Thymus (tissue), 11 donors: ENCODE measurements around the gene PTPN9. TPM values are rescaled to one million over a fixed set of nuclear protein-coding genes. Genes with fewer than 3 reads are reported as not detected.
A peak's percentile ranks its signal among the peaks of the same experiment; 100 is the strongest.
"Not testable (repeated sequence)": the region's sequence is repeated elsewhere in the genome, so short reads cannot be mapped to it uniquely, and the experiment has no call there.

Experiments
- DNase-seq, 9 donors: peaks; one replicate each; pipeline ENCODE4 v3.0.0-alpha.2; 2013; ENCODE audit warnings: low spot score in 9 of 9, low read depth in 6 of 9, missing footprints in 1 of 9
- H3K27ac ChIP-seq, 2 donors: one replicate each; pipeline ENCODE4 v1.5.1; 2013; ENCODE audit warnings: control low read depth in 1 of 2, low read depth in 1 of 2, low read length in 1 of 2, mild to moderate bottlenecking in 1 of 2, moderate library complexity in 1 of 2
- H3K27me3 ChIP-seq, 2 donors: one replicate each; pipeline ENCODE4 v1.5.1; 2013; ENCODE audit warnings: low read length in 1 of 2; ENCODE audit not compliant: control insufficient read depth in 2 of 2, insufficient read depth in 1 of 2
- H3K36me3 ChIP-seq, 2 donors: one replicate each; pipeline ENCODE4 v1.5.1; 2013; ENCODE audit warnings: low read length in 1 of 2, mild to moderate bottlenecking in 1 of 2, moderate library complexity in 1 of 2; ENCODE audit not compliant: control insufficient read depth in 2 of 2, insufficient read depth in 2 of 2
- H3K4me1 ChIP-seq, 2 donors: one replicate each; pipeline ENCODE4 v1.5.1; 2013; ENCODE audit warnings: low read length in 2 of 2; ENCODE audit not compliant: control insufficient read depth in 2 of 2, insufficient read depth in 2 of 2
- H3K4me3 ChIP-seq, 2 donors: one replicate each; pipeline ENCODE4 v1.5.1; 2013; ENCODE audit warnings: low read length in 2 of 2, control low read depth in 1 of 2, mild to moderate bottlenecking in 1 of 2
- H3K9me3 ChIP-seq, 2 donors: one replicate each; pipeline ENCODE4 v1.5.1; 2013; ENCODE audit warnings: low read length in 1 of 2, mild to moderate bottlenecking in 1 of 2; ENCODE audit not compliant: control insufficient read depth in 2 of 2, insufficient read depth in 1 of 2
- WGBS: extraction: QIAGEN DNeasy Blood & Tissue Kit; methylation state at CpG from one replicate; pipeline ENCODE4 v1.1.7; 2013; 5-methylcytosine and 5-hydroxymethylcytosine counted together
- polyA plus RNA-seq: library from polyadenylated mRNA; stranded (reverse); fragments of 200-250 nt; gene quantifications from one replicate; pipeline ENCODE4 v1.2.3, GENCODE V29; 2013
- total RNA-seq: library from RNA; stranded (reverse); fragments of 120-200 nt; gene quantifications from one replicate; pipeline ENCODE4 v1.2.4, GENCODE V29; 2013
- donor health status: healthy.

PTPN9 gene
- total and polyA plus RNA-seq, 2 donors, result 12.1 to 12.3 TPM

GRCh38 chr15:75525756-75526155 is 53.4 kb downstream of the PTPN9 start:
- not testable (repeated sequence) for H3K4me3 ChIP-seq, H3K4me1 ChIP-seq, H3K27ac ChIP-seq, DNase-seq, H3K27me3 ChIP-seq, H3K9me3 ChIP-seq
- WGBS, result 99% methylated on average over 3 of the region's 3 CpGs
- peaks cover 36% of the 10 kb centered on the region in 2 donors for H3K36me3 ChIP-seq

GRCh38 chr15:75523011-75523410 is 56.1 kb downstream of the PTPN9 start:
- Histone ChIP-seq H3K4me3 (no peak overlapping the region), H3K27ac (no peak overlapping the region), H3K27me3 (no peaks in the 10 kb centered on the region), H3K4me1 (no peaks in the 10 kb centered on the region), H3K36me3 (peaks cover 45 to 49% of the 10 kb centered on the region in 2 donors), H3K9me3 (no peaks in the 10 kb centered on the region)
- DNase-seq, result no peak
- 98% methylated on average over 2 of the region's 2 CpGs for WGBS

- 96% methylated on average over 1 of the region's 1 CpG for WGBS
- no peak overlapping the region for H3K4me3 ChIP-seq
- H3K36me3 ChIP-seq, result peaks cover 31 to 39% of the 10 kb centered on the region in 2 donors
- no peaks in the 10 kb centered on the region for H3K4me1 ChIP-seq
- no peaks in the 10 kb centered on the region for H3K9me3 ChIP-seq
- no peak for DNase-seq
- no peak overlapping the region for H3K27ac ChIP-seq
- H3K27me3 ChIP-seq, result no peaks in the 10 kb centered on the region
Observed at GRCh38 chr15:75517233-75517632, 61.9 kb downstream of the PTPN9 start.

- H3K4me1 ChIP-seq, result no peaks in the 10 kb centered on the region
- DNase-seq, result peak in 7 of 9 donors; percentile 6 to 59 (median 22)
- no peaks in the 10 kb centered on the region for H3K9me3 ChIP-seq
- 91% methylated on average over 7 of the region's 7 CpGs for WGBS
- peaks cover 17 to 18% of the 10 kb centered on the region in 2 donors for H3K36me3 ChIP-seq
- no peaks in the 10 kb centered on the region for H3K27me3 ChIP-seq
- no peak overlapping the region for H3K27ac ChIP-seq
- H3K4me3 ChIP-seq, result no peak overlapping the region
Observed at GRCh38 chr15:75508840-75509532, 70.1 kb downstream of the PTPN9 start.

- H3K4me1 ChIP-seq, result no peaks in the 10 kb centered on the region
- H3K9me3 ChIP-seq, result no peaks in the 10 kb centered on the region
- 99% methylated on average over 8 of the region's 8 CpGs for WGBS
- no peak overlapping the region for H3K27ac ChIP-seq
- H3K4me3 ChIP-seq, result no peak overlapping the region
- DNase-seq, result no peak
- H3K27me3 ChIP-seq, result no peaks in the 10 kb centered on the region
- H3K36me3 ChIP-seq, result peaks cover 13 to 14% of the 10 kb centered on the region in 2 donors
Observed at GRCh38 chr15:75502360-75502759, 76.8 kb downstream of the PTPN9 start.

GRCh38 chr15:75493732-75494131 is 85.4 kb downstream of the PTPN9 start:
- 98% methylated on average over 4 of the region's 4 CpGs for WGBS
- no peak overlapping the region for H3K4me3 ChIP-seq
- no peak for DNase-seq
- no peaks in the 10 kb centered on the region for H3K27me3 ChIP-seq
- H3K36me3 ChIP-seq, result peaks cover 10 to 14% of the 10 kb centered on the region in 2 donors
- H3K9me3 ChIP-seq, result no peaks in the 10 kb centered on the region
- no peak overlapping the region for H3K27ac ChIP-seq
- H3K4me1 ChIP-seq, result no peaks in the 10 kb centered on the region

- WGBS, result 99% methylated on average over 1 of the region's 1 CpG
- Histone ChIP-seq H3K9me3 (no peaks in the 10 kb centered on the region), H3K4me1 (no peaks in the 10 kb centered on the region), H3K36me3 (peaks cover 10 to 12% of the 10 kb centered on the region in 2 donors), H3K4me3 (no peak overlapping the region), H3K27ac (no peak overlapping the region), H3K27me3 (no peaks in the 10 kb centered on the region)
- DNase-seq, result no peak
Observed at GRCh38 chr15:75483961-75484360, 95.2 kb downstream of the PTPN9 start.

GRCh38 chr15:75483556-75483955 is 95.6 kb downstream of the PTPN9 start:
- WGBS, result 97% methylated on average over 5 of the region's 5 CpGs
- H3K36me3 ChIP-seq, result peaks cover 10 to 16% of the 10 kb centered on the region in 2 donors
- not testable (repeated sequence) for H3K4me3 ChIP-seq, H3K4me1 ChIP-seq, H3K9me3 ChIP-seq, H3K27ac ChIP-seq, DNase-seq, H3K27me3 ChIP-seq

- H3K36me3 ChIP-seq, result peaks cover 10 to 16% of the 10 kb centered on the region in 2 donors
Observed at GRCh38 chr15:75483106-75483505, 96.0 kb downstream of the PTPN9 start.

More at GRCh38 chr15:75483106-75483505, 96.0 kb downstream of the PTPN9 start:
- WGBS, result 95% methylated on average over 1 of the region's 1 CpG
- no peak overlapping the region for H3K27ac ChIP-seq
- no peak overlapping the region for H3K4me3 ChIP-seq
- H3K27me3 ChIP-seq, result no peaks in the 10 kb centered on the region
- DNase-seq, result no peak
- no peaks in the 10 kb centered on the region for H3K4me1 ChIP-seq
- no peaks in the 10 kb centered on the region for H3K9me3 ChIP-seq
